Karpas-422 (cell line): ENCODE data around the gene ZNF793. TPM values are rescaled to one million over a fixed set of nuclear protein-coding genes. Genes with fewer than 3 reads are reported as not detected.

Source experiments
- DNase-seq: peaks from one replicate; pipeline ENCODE4 v3.0.0-alpha.2; 2015
- H2AFZ ChIP-seq: fragments of 200-600 bp; sonication (generic); 2 replicates; pipeline ENCODE4 v1.6.1; 2014; ENCODE audit warnings: antibody characterized with exemption, low read length, mixed read lengths
- H3K27ac ChIP-seq: fragments of 200-600 bp; sonication (generic); 2 replicates; pipeline ENCODE4 v1.5.1; 2014; ENCODE audit warnings: mild to moderate bottlenecking, low read length, moderate library complexity
- H3K27me3 ChIP-seq: fragments of 200-600 bp; sonication (generic); 2 replicates; pipeline ENCODE4 v1.6.1; 2014; ENCODE audit warnings: low read length, mixed read lengths
- H3K36me3 ChIP-seq: fragments of 200-600 bp; sonication (generic); 2 replicates; pipeline ENCODE4 v1.6.1; 2014; ENCODE audit warnings: low read length, mixed read lengths; ENCODE audit not compliant: insufficient read depth
- H3K4me1 ChIP-seq: fragments of 200-600 bp; sonication (generic); 2 replicates; pipeline ENCODE4 v1.6.1; 2014; ENCODE audit warnings: mild to moderate bottlenecking, low read length, mixed read lengths
- H3K4me2 ChIP-seq: fragments of 200-600 bp; sonication (generic); 2 replicates; pipeline ENCODE4 v1.6.1; 2014; ENCODE audit warnings: low read length, low read depth, mild to moderate bottlenecking; ENCODE audit not compliant: poor library complexity, severe bottlenecking
- H3K4me3 ChIP-seq: fragments of 200-600 bp; sonication (generic); 2 replicates; pipeline ENCODE4 v1.5.1; 2014; ENCODE audit warnings: mild to moderate bottlenecking, antibody characterized with exemption, low read length, mixed read lengths
- H3K79me2 ChIP-seq: fragments of 200-600 bp; sonication (generic); 2 replicates; pipeline ENCODE4 v1.6.1; 2014; ENCODE audit warnings: mild to moderate bottlenecking, low read length, mixed read lengths
- H3K9ac ChIP-seq: fragments of 200-600 bp; sonication (generic); 2 replicates; pipeline ENCODE4 v1.6.0; 2014; ENCODE audit warnings: low read length
- H3K9me2 ChIP-seq: fragments of 200-600 bp; sonication (generic), shearing (Covaris generic); replicated peaks from 2 replicates; pipeline ENCODE4 v1.6.0; 2014; ENCODE audit warnings: mild to moderate bottlenecking, low read length, moderate library complexity; ENCODE audit not compliant: insufficient read depth
- H3K9me3 ChIP-seq: fragments of 300-700, 200-600 bp; sonication (generic); 2 replicates; pipeline ENCODE4 v1.6.1; 2014; ENCODE audit warnings: low read length, mixed read lengths
- H4K20me1 ChIP-seq: fragments of 200-600 bp; sonication (generic); 2 replicates; pipeline ENCODE4 v1.6.1; 2014; ENCODE audit warnings: mild to moderate bottlenecking, antibody characterized with exemption, low read length, low read depth; ENCODE audit not compliant: insufficient read depth
- total RNA-seq: library from RNA; depleted of rRNA; stranded (reverse); fragments of >200 nt; shearing (Covaris generic); gene quantifications from 2 replicates; pipeline ENCODE4 v1.2.3, GENCODE V29; 2014; ENCODE audit warnings: low replicate concordance

The ZNF793 gene
- total RNA-seq, 1 experiment from 2014 or later = 4.4 TPM

- H3K27me3 ChIP-seq = no peaks in the 10 kb centered on the region
- no peak overlapping the region for H3K4me3 ChIP-seq
Observed at GRCh38 chr19:37537391-37537947, 30.7 kb downstream of the ZNF793 start.

GRCh38 chr19:37551129-37551993 is 44.6 kb downstream of the ZNF793 start:
- Histone ChIP-seq H3K4me1 (no peaks in the 10 kb centered on the region), H4K20me1 (no peaks in the 10 kb centered on the region), H3K9me3 (peaks cover 42% of the 10 kb centered on the region), H3K9me2 (no peaks in the 10 kb centered on the region), H3K4me3 (no peak overlapping the region), H3K27ac (no peak overlapping the region), H3K4me2 (no peak overlapping the region), H2AFZ (no peak overlapping the region), H3K79me2 (no peaks in the 10 kb centered on the region), H3K9ac (no peak overlapping the region), H3K36me3 (no peaks in the 10 kb centered on the region), H3K27me3 (no peaks in the 10 kb centered on the region)
- DNase-seq = no peak

More at GRCh38 chr19:37537391-37537947, 30.7 kb downstream of the ZNF793 start:
- Histone ChIP-seq H4K20me1 (no peaks in the 10 kb centered on the region), H3K9me2 (no peaks in the 10 kb centered on the region), H2AFZ (no peak overlapping the region), H3K79me2 (no peaks in the 10 kb centered on the region), H3K36me3 (peaks cover 12% of the 10 kb centered on the region; the same call in 1 of the 2 replicates), H3K9ac (no peak overlapping the region), H3K9me3 (peaks cover 33% of the 10 kb centered on the region), H3K27ac (no peak overlapping the region), H3K4me2 (no peak overlapping the region), H3K4me1 (no peaks in the 10 kb centered on the region)
- no peak for DNase-seq

- no peak for DNase-seq
- peaks cover 28% of the 10 kb centered on the region for H3K36me3 ChIP-seq
- H4K20me1 ChIP-seq = no peaks in the 10 kb centered on the region
- H3K9me3 ChIP-seq = peaks cover 55% of the 10 kb centered on the region
- H3K27ac ChIP-seq = no peak overlapping the region
- no peaks in the 10 kb centered on the region for H3K79me2 ChIP-seq
- no peak overlapping the region for H2AFZ ChIP-seq
- H3K4me1 ChIP-seq = no peaks in the 10 kb centered on the region
- no peak overlapping the region for H3K4me2 ChIP-seq
- H3K9me2 ChIP-seq = no peaks in the 10 kb centered on the region
- no peak overlapping the region for H3K9ac ChIP-seq
- no peaks in the 10 kb centered on the region for H3K27me3 ChIP-seq
- no peak overlapping the region for H3K4me3 ChIP-seq
Observed at GRCh38 chr19:37563518-37563917, 56.8 kb downstream of the ZNF793 start.

GRCh38 chr19:37564624-37565369 is 58.1 kb downstream of the ZNF793 start:
- Histone ChIP-seq H2AFZ (no peak overlapping the region), H3K4me3 (no peak overlapping the region), H3K27me3 (no peaks in the 10 kb centered on the region), H4K20me1 (no peaks in the 10 kb centered on the region), H3K79me2 (no peaks in the 10 kb centered on the region), H3K9me3 (peaks cover 62% of the 10 kb centered on the region), H3K36me3 (peaks cover 32% of the 10 kb centered on the region), H3K9ac (no peak overlapping the region), H3K4me2 (no peak overlapping the region), H3K27ac (no peak overlapping the region), H3K4me1 (no peaks in the 10 kb centered on the region), H3K9me2 (no peaks in the 10 kb centered on the region)
- DNase-seq = no peak

GRCh38 chr19:37565370-37565669 is 58.6 kb downstream of the ZNF793 start:
- H3K9me2 ChIP-seq = no peaks in the 10 kb centered on the region
- H4K20me1 ChIP-seq = no peaks in the 10 kb centered on the region
- no peak overlapping the region for H2AFZ ChIP-seq
- 0 out of 2 replicates have a peak, but pooled peaks cover 3% of the 10 kb centered on the region for H3K79me2 ChIP-seq
- H3K27ac ChIP-seq = no peak overlapping the region
- H3K36me3 ChIP-seq = peaks cover 38% of the 10 kb centered on the region
- peaks cover 67% of the 10 kb centered on the region for H3K9me3 ChIP-seq
- H3K9ac ChIP-seq = no peak overlapping the region
- no peak overlapping the region for H3K4me2 ChIP-seq
- no peak overlapping the region for H3K4me3 ChIP-seq
- H3K4me1 ChIP-seq = no peaks in the 10 kb centered on the region
- H3K27me3 ChIP-seq = no peaks in the 10 kb centered on the region
- DNase-seq = no peak

- Histone ChIP-seq H3K4me1 (no peaks in the 10 kb centered on the region), H3K79me2 (0 out of 2 replicates have a peak, but pooled peaks cover 3% of the 10 kb centered on the region), H3K36me3 (peaks cover 38% of the 10 kb centered on the region), H3K4me2 (no peak overlapping the region), H3K9me2 (no peaks in the 10 kb centered on the region), H2AFZ (no peak overlapping the region), H3K9me3 (peaks cover 56% of the 10 kb centered on the region), H3K27ac (no peak overlapping the region), H3K27me3 (no peaks in the 10 kb centered on the region), H3K4me3 (no peak overlapping the region), H4K20me1 (no peaks in the 10 kb centered on the region), H3K9ac (no peak overlapping the region)
- DNase-seq = no peak
Observed at GRCh38 chr19:37572203-37572602, 65.5 kb downstream of the ZNF793 start.

GRCh38 chr19:37583340-37583739 is 76.6 kb downstream of the ZNF793 start:
- H3K9me3 ChIP-seq = peaks cover 47% of the 10 kb centered on the region
- H3K79me2 ChIP-seq = peaks cover 16% of the 10 kb centered on the region
- H3K27ac ChIP-seq = no peak overlapping the region
- DNase-seq = no peak
- no peaks in the 10 kb centered on the region for H4K20me1 ChIP-seq
- peaks cover 87% of the 10 kb centered on the region for H3K36me3 ChIP-seq
- no peak overlapping the region for H3K4me2 ChIP-seq
- H3K4me3 ChIP-seq = no peak overlapping the region
- no peak overlapping the region for H3K9ac ChIP-seq
- no peaks in the 10 kb centered on the region for H3K4me1 ChIP-seq
- no peaks in the 10 kb centered on the region for H3K27me3 ChIP-seq
- H3K9me2 ChIP-seq = no peaks in the 10 kb centered on the region
- no peak overlapping the region for H2AFZ ChIP-seq
